Measurements from ENCODE around the gene DNAJC16.

Gene DNAJC16

DNA sequence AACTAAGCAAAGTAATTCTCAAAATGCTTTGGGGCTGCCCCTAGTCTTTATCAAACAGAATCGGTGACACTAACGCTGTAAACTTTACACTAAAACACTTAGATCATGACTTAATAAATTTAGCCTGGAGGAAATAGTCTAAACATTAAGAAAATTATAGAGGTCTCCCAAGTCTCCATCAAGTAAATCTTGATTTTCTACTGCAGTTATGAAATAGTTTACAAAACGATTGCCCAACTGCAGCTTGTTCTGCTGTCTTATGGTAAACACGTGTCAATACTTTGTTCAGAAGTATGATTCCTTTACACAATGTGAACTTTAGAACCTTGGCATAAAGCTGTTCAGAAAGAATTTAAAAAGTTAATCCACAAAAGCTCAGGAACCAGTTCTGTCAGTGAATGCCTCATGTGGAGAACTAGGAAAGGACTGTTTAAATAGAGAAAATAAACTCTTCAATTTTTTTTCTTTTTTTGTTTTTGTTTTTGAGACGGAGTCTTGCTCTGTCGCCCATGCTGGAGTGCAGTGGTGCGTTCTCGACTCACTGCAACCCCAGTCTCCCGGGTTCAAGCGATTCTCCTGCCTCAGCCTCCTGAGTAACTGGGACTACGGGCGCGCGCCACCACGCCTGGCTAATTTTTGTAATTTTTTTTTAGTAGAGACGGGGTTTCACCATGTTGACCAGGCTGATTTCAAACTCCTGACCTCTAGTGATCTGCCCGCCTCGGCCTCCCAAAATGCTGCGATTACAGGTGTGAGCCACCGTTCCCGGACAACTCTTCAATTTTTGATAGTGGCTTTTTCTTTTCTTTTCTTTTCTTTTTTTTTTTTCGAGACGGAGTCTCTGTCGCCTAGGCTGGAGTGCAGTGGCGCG is 92.2 kb downstream of the DNAJC16 start (continued):
- no peak for TF ChIP-seq ZNF530 (tag by site-specific recombination; IDR thresholded peaks at IDR 0.05; ENCODE audit: low read depth)

- Histone ChIP-seq H3K27ac (ENCODE audit: extremely low read depth, low read depth, low read length) (no peak overlapping the region), H3K9me3 (ENCODE audit: control insufficient read depth, insufficient read depth, low read depth, low read length) (no peaks in the 10 kb centered on the region), H3K4me3 (ENCODE audit: low read depth, low read length) (no peak overlapping the region), H3K4me1 (ENCODE audit: control insufficient read depth, insufficient read depth, low read length) (peaks cover 14% of the 10 kb centered on the region; the same call in 1 of the 2 replicates), H3K36me3 (ENCODE audit: control insufficient read depth in 2 of 2, insufficient read depth in 1 of 2, low read length in 2 of 2) (no peaks in the 10 kb centered on the region)
- POLR2A ChIA-PET, result no interaction called here
- CTCF ChIA-PET, result no interaction called here
- peak; percentile 28; the same call in 1 of the 2 replicates for TF ChIP-seq BCL11A (tag by site-specific recombination; IDR thresholded peaks at IDR 0.05; ENCODE audit: low read depth)
- 0 out of 2 replicates have a peak, but pooled peaks have one; percentile 21 for TF ChIP-seq ZNF391 (tag by site-specific recombination; IDR thresholded peaks at IDR 0.05; ENCODE audit: borderline replicate concordance, low read depth)
- 0 out of 2 replicates have a peak, but pooled peaks have one; percentile 8 for TF ChIP-seq ZFP37 (tag by site-specific recombination; IDR thresholded peaks at IDR 0.05)
- no peak for TF ChIP-seq ZNF26 (tag by site-specific recombination; IDR thresholded peaks at IDR 0.05)
- no peak for TF ChIP-seq YY1 (tag by site-specific recombination; IDR thresholded peaks at IDR 0.05)
- TF ChIP-seq ZNF629 (tag by site-specific recombination; IDR thresholded peaks at IDR 0.05), result peak; percentile 62
- TF ChIP-seq, protein P1, sequence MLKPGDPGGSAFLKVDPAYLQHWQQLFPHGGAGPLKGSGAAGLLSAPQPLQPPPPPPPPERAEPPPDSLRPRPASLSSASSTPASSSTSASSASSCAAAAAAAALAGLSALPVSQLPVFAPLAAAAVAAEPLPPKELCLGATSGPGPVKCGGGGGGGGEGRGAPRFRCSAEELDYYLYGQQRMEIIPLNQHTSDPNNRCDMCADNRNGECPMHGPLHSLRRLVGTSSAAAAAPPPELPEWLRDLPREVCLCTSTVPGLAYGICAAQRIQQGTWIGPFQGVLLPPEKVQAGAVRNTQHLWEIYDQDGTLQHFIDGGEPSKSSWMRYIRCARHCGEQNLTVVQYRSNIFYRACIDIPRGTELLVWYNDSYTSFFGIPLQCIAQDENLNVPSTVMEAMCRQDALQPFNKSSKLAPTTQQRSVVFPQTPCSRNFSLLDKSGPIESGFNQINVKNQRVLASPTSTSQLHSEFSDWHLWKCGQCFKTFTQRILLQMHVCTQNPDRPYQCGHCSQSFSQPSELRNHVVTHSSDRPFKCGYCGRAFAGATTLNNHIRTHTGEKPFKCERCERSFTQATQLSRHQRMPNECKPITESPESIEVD (tag by site-specific recombination; IDR thresholded peaks at IDR 0.05), result peak; percentile 20
- peak; percentile 78 for TF ChIP-seq WT1 (tag by site-specific recombination; IDR thresholded peaks at IDR 0.05)
- peak; percentile 73 for TF ChIP-seq OSR2 (tag by site-specific recombination; IDR thresholded peaks at IDR 0.05)
- 0 out of 2 replicates have a peak, but pooled peaks have one; percentile 17 for TF ChIP-seq ZNF518A (tag by site-specific recombination; conservative IDR thresholded peaks at IDR 0.05; ENCODE audit: low read depth)
- TF ChIP-seq ZNF596 (tag by site-specific recombination; IDR thresholded peaks at IDR 0.05), result no peak
- TF ChIP-seq, protein P2, sequence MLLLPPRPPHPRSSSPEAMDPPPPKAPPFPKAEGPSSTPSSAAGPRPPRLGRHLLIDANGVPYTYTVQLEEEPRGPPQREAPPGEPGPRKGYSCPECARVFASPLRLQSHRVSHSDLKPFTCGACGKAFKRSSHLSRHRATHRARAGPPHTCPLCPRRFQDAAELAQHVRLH (tag by site-specific recombination; IDR thresholded peaks at IDR 0.05), result no peak
- peak; percentile 81 for TF ChIP-seq PATZ1 (tag by site-specific recombination; IDR thresholded peaks at IDR 0.05)
- TF ChIP-seq PRDM1 (tag by site-specific recombination; IDR thresholded peaks at IDR 0.05), result peak; percentile 39; the same call in 1 of the 2 replicates
- TF ChIP-seq, protein P3, sequence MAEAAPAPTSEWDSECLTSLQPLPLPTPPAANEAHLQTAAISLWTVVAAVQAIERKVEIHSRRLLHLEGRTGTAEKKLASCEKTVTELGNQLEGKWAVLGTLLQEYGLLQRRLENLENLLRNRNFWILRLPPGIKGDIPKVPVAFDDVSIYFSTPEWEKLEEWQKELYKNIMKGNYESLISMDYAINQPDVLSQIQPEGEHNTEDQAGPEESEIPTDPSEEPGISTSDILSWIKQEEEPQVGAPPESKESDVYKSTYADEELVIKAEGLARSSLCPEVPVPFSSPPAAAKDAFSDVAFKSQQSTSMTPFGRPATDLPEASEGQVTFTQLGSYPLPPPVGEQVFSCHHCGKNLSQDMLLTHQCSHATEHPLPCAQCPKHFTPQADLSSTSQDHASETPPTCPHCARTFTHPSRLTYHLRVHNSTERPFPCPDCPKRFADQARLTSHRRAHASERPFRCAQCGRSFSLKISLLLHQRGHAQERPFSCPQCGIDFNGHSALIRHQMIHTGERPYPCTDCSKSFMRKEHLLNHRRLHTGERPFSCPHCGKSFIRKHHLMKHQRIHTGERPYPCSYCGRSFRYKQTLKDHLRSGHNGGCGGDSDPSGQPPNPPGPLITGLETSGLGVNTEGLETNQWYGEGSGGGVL (tag by site-specific recombination; IDR thresholded peaks at IDR 0.05), result peak; percentile 92
- no peak for TF ChIP-seq SP2 (tag by site-specific recombination; IDR thresholded peaks at IDR 0.05)
- TF ChIP-seq ZNF19 (tag by site-specific recombination; IDR thresholded peaks at IDR 0.05; ENCODE audit: low read depth), result 0 out of 2 replicates have a peak, but pooled peaks have one; percentile 9
- TF ChIP-seq ZEB2 (tag by site-specific recombination; IDR thresholded peaks at IDR 0.05), result peak; percentile 65; the same call in 1 of the 2 replicates
- TF ChIP-seq, protein P4, sequence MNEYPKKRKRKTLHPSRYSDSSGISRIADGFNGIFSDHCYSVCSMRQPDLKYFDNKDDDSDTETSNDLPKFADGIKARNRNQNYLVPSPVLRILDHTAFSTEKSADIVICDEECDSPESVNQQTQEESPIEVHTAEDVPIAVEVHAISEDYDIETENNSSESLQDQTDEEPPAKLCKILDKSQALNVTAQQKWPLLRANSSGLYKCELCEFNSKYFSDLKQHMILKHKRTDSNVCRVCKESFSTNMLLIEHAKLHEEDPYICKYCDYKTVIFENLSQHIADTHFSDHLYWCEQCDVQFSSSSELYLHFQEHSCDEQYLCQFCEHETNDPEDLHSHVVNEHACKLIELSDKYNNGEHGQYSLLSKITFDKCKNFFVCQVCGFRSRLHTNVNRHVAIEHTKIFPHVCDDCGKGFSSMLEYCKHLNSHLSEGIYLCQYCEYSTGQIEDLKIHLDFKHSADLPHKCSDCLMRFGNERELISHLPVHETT (tag by site-specific recombination; IDR thresholded peaks at IDR 0.05), result peak; percentile 74
These were observed 93.5 kb downstream of the DNAJC16 start for GRCh38 chr1:15620155-15620545.
